Measurements from ENCODE around the gene SCAPER.
A peak's percentile ranks its signal among the peaks of the same experiment; 100 is the strongest.

The SCAPER gene

GRCh38 chr15:76346669-76347481, 558.3 kb downstream of the SCAPER start:
- DNase-seq = no peak

GRCh38 chr15:76345880-76346668, 559.1 kb downstream of the SCAPER start:
- DNase-seq = no peak

GRCh38 chr15:76345583-76345879, 559.6 kb downstream of the SCAPER start:
- DNase-seq = no peak

GRCh38 chr15:76344893-76345582, 560.1 kb downstream of the SCAPER start:
- DNase-seq = no peak

- DNase-seq = no peak
These were observed 561.7 kb downstream of the SCAPER start for GRCh38 chr15:76343313-76343996.

- no peak for DNase-seq
These were observed 562.5 kb downstream of the SCAPER start for GRCh38 chr15:76342382-76343201.

- no peak for DNase-seq
These were observed 563.1 kb downstream of the SCAPER start for GRCh38 chr15:76342058-76342381.

GRCh38 chr15:76341366-76342057, 563.6 kb downstream of the SCAPER start:
- no peak for DNase-seq

GRCh38 chr15:76340803-76341365, 564.3 kb downstream of the SCAPER start:
- DNase-seq = no peak

GRCh38 chr15:76340198-76340802, 564.8 kb downstream of the SCAPER start:
- no peak for DNase-seq

GRCh38 chr15:76339305-76340197, 565.6 kb downstream of the SCAPER start:
- DNase-seq = no peak

- no peak for DNase-seq
These were observed 566.4 kb downstream of the SCAPER start for GRCh38 chr15:76338486-76339304.

GRCh38 chr15:76337696-76338485, 567.2 kb downstream of the SCAPER start:
- peak; percentile 70 for DNase-seq

GRCh38 chr15:76337059-76337695, 568.0 kb downstream of the SCAPER start:
- peak; percentile 77 for DNase-seq

- DNase-seq = peak; percentile 98
These were observed 568.7 kb downstream of the SCAPER start, which contains the start of gene ISL2 for GRCh38 chr15:76336254-76337058. ISL2 (plus strand) TSS chr15:76336773; CDS start chr15:76336884, 111 bp downstream.
